ENCODE results near the gene MYO3B. TPM values are rescaled to one million over a fixed set of nuclear protein-coding genes. Genes with fewer than 3 reads are reported as not detected.

The MYO3B gene
- total and polyA plus RNA-seq, 3 donors from 2014 or later, result 1.4 to 3.5 (median 2.5) TPM

DNA sequence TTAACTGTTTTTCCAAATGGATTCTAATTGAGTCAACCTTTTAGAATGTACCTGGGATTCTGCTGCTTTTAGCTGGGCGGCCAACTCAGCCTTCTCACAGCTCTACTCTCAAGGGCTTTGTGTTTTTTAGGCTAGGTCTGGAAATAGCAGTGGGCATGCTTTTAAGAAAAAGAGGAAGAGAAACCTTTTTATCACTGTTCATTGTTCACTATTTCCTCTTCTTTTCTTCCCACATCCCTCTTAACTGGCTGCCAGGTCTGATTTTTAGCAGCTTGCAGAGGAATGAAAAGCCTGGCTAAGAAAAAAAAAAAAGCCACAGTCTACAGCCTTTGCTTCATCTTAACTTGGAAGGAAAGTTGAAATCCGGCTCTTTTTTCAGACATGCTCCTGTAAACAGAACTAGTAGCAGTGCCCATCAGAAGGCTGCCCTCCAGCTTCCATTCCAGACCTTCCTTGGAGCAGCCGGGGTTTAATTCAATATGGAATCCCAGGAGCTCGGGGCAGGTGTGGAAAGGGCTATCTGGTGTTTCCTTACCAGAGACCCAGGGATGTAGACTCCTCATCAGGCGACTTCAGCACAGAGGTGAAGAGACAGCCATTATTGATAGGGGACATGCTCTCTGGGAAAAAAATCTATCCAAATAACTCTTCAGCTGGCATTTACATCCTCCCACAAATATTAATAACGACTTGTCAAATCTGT, 230.7 kb downstream of the MYO3B start:
- intact Hi-C loops (cut with DNase I; ENCODE audit: low total_unique reads), result no loop called here

GRCh38 chr2:170409164-170409535, 231.2 kb downstream of the MYO3B start:
- Histone ChIP-seq H3K27ac (no peak overlapping the region), H3K9me3 (no peaks in the 10 kb centered on the region), H3K36me3 (ENCODE audit: low read depth, missing control alignments) (no peaks in the 10 kb centered on the region), H3K4me1 (peaks cover 4% of the 10 kb centered on the region), H3K27me3 (no peaks in the 10 kb centered on the region), H3K4me3 (peak overlapping the region in 1 of 2 donors; percentile 24)
- intact Hi-C loops (cut with DNase I; ENCODE audit: low total_unique reads), result no loop called here
- WGBS, 2 donors, result 2 to 3% methylated on average over 9 of the region's 9 CpGs
- peak; percentile 92 for DNase-seq
- TF ChIP-seq CTCF (IDR thresholded peaks at IDR 0.05) (peak; percentile 64 to 97 (median 77)), POLR2A (IDR thresholded peaks at IDR 0.05) (no peak)

More for the DNA sequence above, 230.7 kb downstream of the MYO3B start:
- no peaks in the 10 kb centered on the region for H3K36me3 ChIP-seq (ENCODE audit: low read depth, missing control alignments)
- no peaks in the 10 kb centered on the region for H3K9me3 ChIP-seq
- TF ChIP-seq POLR2A (IDR thresholded peaks at IDR 0.05) (no peak), CTCF (IDR thresholded peaks at IDR 0.05) (no peak)
- H3K4me3 ChIP-seq, result no peak overlapping the region
- WGBS, 2 donors, result 29 to 32% methylated on average over 6 of the region's 6 CpGs
- no peak overlapping the region for H3K27ac ChIP-seq
- H3K4me1 ChIP-seq, result peaks cover 4% of the 10 kb centered on the region
- no peak for DNase-seq
- no peaks in the 10 kb centered on the region for H3K27me3 ChIP-seq

DNA sequence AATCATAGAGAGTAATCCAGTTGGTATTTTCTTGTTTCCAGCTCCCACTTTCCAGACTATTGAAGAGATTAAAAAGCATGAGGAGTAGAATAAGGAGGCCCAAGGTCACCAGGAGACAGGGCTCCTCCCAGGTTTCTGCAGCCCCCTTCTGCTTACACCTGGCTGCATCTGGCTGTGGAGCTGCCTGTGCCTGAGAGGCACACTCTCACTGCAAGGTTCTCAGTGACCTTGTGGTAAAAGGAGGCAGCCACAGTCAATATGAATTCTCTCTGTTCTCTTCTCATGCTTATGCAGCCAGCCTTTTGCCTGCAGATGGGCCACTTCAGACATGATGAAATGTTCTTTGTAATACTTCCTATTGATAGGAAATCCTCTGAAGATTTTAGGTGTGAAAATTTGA, 233.7 kb downstream of the MYO3B start:
- no peaks in the 10 kb centered on the region for H3K27me3 ChIP-seq
- no peaks in the 10 kb centered on the region for H3K9me3 ChIP-seq
- H3K4me1 ChIP-seq, result peaks cover 4% of the 10 kb centered on the region
- TF ChIP-seq POLR2A (IDR thresholded peaks at IDR 0.05), result no peak
- no peak for TF ChIP-seq CTCF (IDR thresholded peaks at IDR 0.05)
- no peak overlapping the region for H3K4me3 ChIP-seq
- H3K36me3 ChIP-seq (ENCODE audit: low read depth, missing control alignments), result no peaks in the 10 kb centered on the region
- H3K27ac ChIP-seq, result no peak overlapping the region
- DNase-seq, result no peak
- intact Hi-C loops (cut with DNase I; ENCODE audit: low total_unique reads), result no loop called here

DNA sequence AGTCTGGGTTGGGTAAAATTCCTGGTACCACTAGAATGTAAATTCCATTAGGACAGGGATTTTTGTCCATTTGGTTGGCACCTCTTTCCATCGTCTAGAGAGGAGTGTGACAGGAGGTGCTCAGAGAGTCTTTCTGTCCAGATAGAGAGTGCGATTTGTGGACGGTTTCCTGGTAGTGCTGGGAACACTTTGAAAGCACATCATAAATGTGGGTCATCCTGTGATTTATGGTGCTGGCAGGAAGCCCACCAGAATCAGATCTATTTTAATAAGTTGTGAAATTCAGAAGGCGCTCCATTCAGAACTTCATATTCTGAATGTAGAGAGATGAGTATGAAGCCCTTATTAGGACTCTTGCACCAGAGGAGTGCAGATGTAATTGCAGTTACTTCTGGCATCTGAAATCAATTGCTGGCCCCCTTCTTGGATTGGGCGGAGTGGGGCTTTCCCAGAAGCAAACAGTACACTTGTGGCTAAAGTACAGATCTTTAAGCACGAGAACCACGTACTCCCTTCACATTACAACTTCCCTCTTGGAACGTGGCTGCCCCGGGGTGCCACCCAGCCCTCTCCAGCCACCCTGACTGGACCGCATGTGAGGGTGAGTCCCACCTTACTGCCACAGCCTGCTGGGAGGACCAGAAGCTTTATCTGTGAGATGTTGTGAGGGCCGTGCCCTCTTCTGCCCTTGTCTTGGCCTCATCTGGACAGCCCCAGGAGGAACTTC, 243.2 kb downstream of the MYO3B start:
- no peaks in the 10 kb centered on the region for H3K27me3 ChIP-seq
- no peak overlapping the region for H3K4me3 ChIP-seq
- H3K36me3 ChIP-seq (ENCODE audit: low read depth, missing control alignments), result no peaks in the 10 kb centered on the region
- TF ChIP-seq CTCF (IDR thresholded peaks at IDR 0.05) (no peak), POLR2A (IDR thresholded peaks at IDR 0.05) (no peak)
- 63 to 74% methylated on average over 11 of the region's 11 CpGs for WGBS, 2 donors
- no peak for DNase-seq
- H3K9me3 ChIP-seq, result no peaks in the 10 kb centered on the region
- no peak overlapping the region for H3K27ac ChIP-seq
- no peaks in the 10 kb centered on the region for H3K4me1 ChIP-seq
- intact Hi-C loops (cut with DNase I; ENCODE audit: low total_unique reads), result no loop called here
